IPS-15b (cell line): Measurements from ENCODE around the gene PIGL.
A peak's percentile ranks its signal among the peaks of the same experiment; 100 is the strongest.
"Not testable (repeated sequence)": the region's sequence is repeated elsewhere in the genome, so short reads cannot be mapped to it uniquely, and the experiment has no call there.

Experiments
- H3K27me3 ChIP-seq: one replicate; pipeline ENCODE4 v1.6.1; 2013; ENCODE audit warnings: low read length; ENCODE audit not compliant: control insufficient read depth, insufficient read depth
- H3K36me3 ChIP-seq: one replicate; pipeline ENCODE4 v1.6.1; 2013; ENCODE audit warnings: low read length; ENCODE audit not compliant: control insufficient read depth, insufficient read depth
- H3K4me1 ChIP-seq: one replicate; pipeline ENCODE4 v1.6.1; 2013; ENCODE audit warnings: mild to moderate bottlenecking, low read length; ENCODE audit not compliant: control insufficient read depth, insufficient read depth
- H3K4me3 ChIP-seq: one replicate; pipeline ENCODE4 v1.5.1; 2013; ENCODE audit warnings: low read depth, low read length
- H3K9ac ChIP-seq: one replicate; pipeline ENCODE4 v1.6.1; 2013; ENCODE audit warnings: low read depth, mild to moderate bottlenecking, low read length
- H3K9me3 ChIP-seq: one replicate; pipeline ENCODE4 v1.6.1; 2013; ENCODE audit warnings: mild to moderate bottlenecking, low read length; ENCODE audit not compliant: control insufficient read depth, insufficient read depth

Gene PIGL

GRCh38 chr17:16202554-16203500 is 14.2 kb upstream of the PIGL start:
- not testable (repeated sequence) for H3K27me3 ChIP-seq, H3K4me3 ChIP-seq, H3K36me3 ChIP-seq, H3K9me3 ChIP-seq, H3K9ac ChIP-seq, H3K4me1 ChIP-seq

DNA sequence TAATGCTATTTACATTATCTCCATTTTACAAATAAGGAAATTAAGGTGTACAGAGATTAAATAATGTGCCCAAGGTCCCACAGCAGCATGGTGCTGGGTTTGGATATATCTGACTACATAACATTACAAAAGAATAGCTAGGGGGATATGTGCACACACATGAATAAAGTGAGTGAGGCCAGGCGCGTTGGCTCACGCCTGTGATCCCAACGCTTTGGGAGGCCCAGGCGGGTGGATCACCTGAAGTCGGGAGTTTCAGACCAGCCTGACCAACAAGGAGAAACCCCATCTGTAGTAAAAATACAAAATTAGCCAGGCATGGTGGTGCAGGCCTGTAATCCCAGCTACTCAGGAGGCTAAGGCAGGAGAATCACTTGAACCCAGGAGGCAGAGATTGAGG is 12.2 kb upstream of the PIGL start:
- H3K4me1 ChIP-seq, H3K36me3 ChIP-seq, H3K27me3 ChIP-seq: not testable (repeated sequence)

GRCh38 chr17:16211590-16211989 is 5.4 kb upstream of the PIGL start:
- Histone ChIP-seq H3K36me3 (no peaks in the 10 kb centered on the region), H3K9ac (no peak overlapping the region), H3K9me3 (no peaks in the 10 kb centered on the region), H3K4me3 (no peak overlapping the region), H3K27me3 (no peaks in the 10 kb centered on the region), H3K4me1 (no peaks in the 10 kb centered on the region)

More for the DNA sequence above, 12.2 kb upstream of the PIGL start:
- H3K9me3 ChIP-seq, H3K9ac ChIP-seq, H3K4me3 ChIP-seq: not testable (repeated sequence)

DNA sequence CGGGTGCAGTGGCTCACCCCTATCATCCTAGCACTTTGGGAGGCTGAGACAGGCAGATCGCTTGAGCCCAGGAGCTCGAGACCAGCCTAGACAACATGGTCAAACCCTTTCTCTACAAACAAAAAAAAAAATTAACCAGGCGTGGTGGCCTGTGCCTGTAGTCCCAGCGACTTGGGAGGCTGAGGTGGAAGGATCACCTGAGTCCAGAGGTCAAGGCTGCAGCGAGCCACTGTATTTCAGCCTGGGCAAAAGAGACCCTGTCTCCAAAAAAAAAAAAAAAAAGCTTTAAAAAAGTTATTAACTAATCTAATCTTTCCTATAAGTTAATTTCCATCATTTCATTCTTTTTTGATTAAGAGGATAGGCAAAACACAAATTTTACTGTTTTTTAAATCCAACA is 4.2 kb upstream of the PIGL start:
- no peak overlapping the region for H3K4me3 ChIP-seq

DNA sequence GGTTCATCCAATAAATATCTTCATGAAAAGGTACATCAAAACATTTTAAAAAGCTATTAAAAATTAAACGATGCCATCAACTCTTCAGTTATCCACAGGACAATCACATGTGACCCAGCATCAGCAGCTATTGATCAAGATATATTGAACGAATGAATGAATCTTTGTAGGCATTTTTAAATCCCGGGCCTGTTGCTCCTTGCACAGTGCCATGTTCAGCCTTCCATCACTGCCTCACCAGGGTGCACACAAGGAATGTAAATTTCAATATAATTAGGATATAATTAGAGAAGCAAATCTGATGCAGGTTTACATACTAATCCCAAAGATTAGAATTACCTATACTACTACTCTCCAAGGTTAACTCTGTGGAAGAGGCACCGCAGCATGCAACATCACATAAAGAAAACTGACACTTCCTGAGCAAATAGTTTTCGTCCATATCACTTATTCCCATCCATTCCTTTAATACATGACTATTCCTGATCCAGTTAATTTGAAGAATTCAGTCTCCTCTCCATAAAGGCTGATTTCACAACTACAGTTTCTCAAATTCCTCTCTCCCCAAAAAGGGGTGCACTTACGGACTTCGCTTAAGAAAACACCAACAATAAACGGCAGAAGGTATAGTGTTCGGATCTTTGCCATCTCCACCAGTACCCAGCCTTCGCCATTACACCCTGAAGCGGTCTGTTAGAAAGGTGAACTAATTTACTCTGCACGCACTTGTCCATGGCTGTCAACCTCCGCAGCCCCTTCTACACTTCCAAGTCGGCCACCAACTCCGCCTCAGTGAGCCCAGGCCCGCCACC is 2.6 kb upstream of the PIGL start:
- Histone ChIP-seq H3K9me3 (no peaks in the 10 kb centered on the region), H3K36me3 (no peaks in the 10 kb centered on the region), H3K4me1 (no peaks in the 10 kb centered on the region), H3K4me3 (peak overlapping the region; percentile 59), H3K27me3 (no peaks in the 10 kb centered on the region), H3K9ac (peak overlapping the region; percentile 79)

More for the DNA sequence above, 4.2 kb upstream of the PIGL start:
- H3K9ac ChIP-seq, result no peak overlapping the region
- H3K36me3 ChIP-seq, result no peaks in the 10 kb centered on the region
- H3K4me1 ChIP-seq, result no peaks in the 10 kb centered on the region
- H3K9me3 ChIP-seq, result no peaks in the 10 kb centered on the region
- no peaks in the 10 kb centered on the region for H3K27me3 ChIP-seq

DNA sequence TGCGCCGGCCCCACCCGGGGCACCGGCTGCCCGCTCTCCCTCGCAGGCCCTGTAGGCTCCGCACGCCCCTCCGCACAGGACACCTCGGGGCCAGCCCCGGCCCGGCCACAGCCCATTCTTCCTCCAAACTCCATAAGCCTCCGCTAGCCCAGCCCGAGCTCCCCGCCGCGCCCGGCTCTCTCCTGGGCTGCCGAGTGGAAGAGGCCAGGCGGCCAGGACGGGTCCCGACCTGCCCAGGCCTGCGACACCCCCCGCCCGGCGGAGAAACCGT is 2.1 kb upstream of the PIGL start:
- no peaks in the 10 kb centered on the region for H3K27me3 ChIP-seq
- no peaks in the 10 kb centered on the region for H3K9me3 ChIP-seq
- H3K4me3 ChIP-seq, result peak overlapping the region; percentile 59
- no peaks in the 10 kb centered on the region for H3K36me3 ChIP-seq
- H3K4me1 ChIP-seq, result no peaks in the 10 kb centered on the region
- peak overlapping the region; percentile 79 for H3K9ac ChIP-seq

DNA sequence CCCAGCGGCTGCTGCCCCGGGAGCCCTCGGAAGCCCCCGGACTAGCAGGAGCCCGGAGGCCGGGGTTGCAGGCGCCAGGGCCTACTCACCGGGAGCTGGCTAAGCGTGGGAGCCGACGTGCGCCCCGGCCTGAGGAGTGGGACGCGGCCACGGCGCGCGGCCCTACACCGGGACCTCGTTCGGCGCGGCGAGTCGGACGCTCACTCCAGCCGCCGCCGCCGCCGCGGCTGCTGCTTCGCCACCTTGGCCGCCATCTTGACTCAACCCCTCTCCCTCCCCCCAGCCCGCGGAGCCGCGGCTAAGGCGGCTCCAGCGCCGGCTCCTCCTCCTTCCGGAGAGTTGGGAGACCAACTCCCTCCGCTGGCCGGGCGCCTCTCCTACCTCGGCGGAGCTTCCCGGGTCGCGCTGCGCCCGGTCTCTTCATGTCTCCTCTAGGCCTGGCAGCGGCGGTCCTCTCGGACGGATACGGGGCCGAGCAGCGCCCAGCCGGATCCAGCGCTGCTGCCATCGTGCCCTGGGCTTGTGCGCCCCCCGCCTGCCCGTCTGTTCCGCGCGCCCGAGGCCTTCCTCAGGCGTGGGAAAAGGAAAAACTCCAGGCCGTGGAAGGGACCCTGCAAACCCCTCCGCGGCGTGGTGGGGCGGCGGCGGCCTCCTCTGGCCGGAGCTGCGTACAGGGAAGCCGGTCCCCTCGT is 1.6 kb upstream of the PIGL start, which contains the start of gene NCOR1:
NCOR1 (minus strand) TSS at position 262 of the 692 bp plus-strand sequence. CDS start 20,965 bp downstream, outside the sequence.
- H3K36me3 ChIP-seq, result no peaks in the 10 kb centered on the region
- H3K9ac ChIP-seq, result peak within 1 kb of the TSS; percentile 91
- H3K4me3 ChIP-seq, result peak within 1 kb of the TSS; percentile 59
- H3K4me1 ChIP-seq, result no peaks in the 10 kb centered on the region
- no peaks in the 10 kb centered on the region for H3K9me3 ChIP-seq
- no peaks in the 10 kb centered on the region for H3K27me3 ChIP-seq

DNA sequence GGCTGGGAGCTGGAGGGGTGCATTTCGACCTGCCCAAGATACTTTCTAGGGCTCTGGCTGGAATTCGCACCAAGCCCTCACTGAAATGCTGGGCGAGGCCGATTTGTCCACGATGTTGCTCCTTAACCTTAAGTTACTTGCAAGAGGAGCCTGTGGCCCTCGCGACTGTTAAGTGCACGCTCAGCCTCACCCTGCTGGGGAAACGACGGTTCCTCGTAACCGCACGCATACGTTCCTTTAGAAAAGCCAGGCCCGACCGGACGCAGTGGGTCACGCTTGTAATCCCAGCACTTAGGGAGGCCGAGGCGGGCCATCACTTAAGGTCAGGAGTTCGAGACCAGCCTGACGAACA is 1.1 kb upstream of the PIGL start:
- H3K4me1 ChIP-seq, result no peaks in the 10 kb centered on the region
- no peaks in the 10 kb centered on the region for H3K36me3 ChIP-seq
- no peaks in the 10 kb centered on the region for H3K27me3 ChIP-seq
- H3K4me3 ChIP-seq, result peak overlapping the region; percentile 59
- H3K9me3 ChIP-seq, result no peaks in the 10 kb centered on the region
- peak overlapping the region; percentile 91 for H3K9ac ChIP-seq

DNA sequence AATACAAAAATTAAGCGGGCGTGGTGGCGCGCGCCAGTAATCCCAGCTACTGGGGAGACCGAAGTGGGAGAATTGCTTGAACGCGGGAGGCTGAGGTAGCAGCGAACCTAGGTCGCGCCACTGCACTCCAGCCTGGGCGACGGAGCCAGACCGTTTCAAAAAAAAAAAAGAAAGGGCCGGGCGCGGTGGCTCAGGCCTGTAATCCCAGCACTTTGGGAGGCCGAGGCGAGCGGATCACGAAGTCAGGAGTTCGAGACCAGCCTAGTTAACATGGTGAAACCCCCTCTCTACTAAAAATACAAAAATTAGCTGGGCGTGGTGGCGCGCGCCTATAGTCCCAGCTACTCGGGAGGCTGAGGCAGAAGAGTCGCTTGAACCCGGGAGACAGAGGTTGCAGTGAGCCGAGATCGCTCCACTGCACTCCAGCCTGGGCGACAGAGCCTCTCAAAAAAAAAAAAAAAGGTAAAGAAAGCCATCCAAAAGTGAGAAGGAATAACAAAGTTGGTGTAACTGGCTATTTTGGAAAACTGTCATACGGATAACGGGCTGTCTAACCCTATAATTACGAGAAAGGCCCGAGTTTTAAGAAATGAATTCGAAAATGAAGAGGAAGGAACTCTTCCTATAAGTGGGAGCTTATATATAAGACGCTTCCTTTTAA is 539 bp upstream of the PIGL start:
- not testable (repeated sequence) for H3K27me3 ChIP-seq, H3K4me1 ChIP-seq, H3K36me3 ChIP-seq, H3K9me3 ChIP-seq
- Histone ChIP-seq H3K9ac (peak overlapping the region; percentile 91), H3K4me3 (peak overlapping the region; percentile 87)

- Histone ChIP-seq H3K9ac (no peak overlapping the region), H3K36me3 (no peaks in the 10 kb centered on the region), H3K4me1 (no peaks in the 10 kb centered on the region), H3K27me3 (no peaks in the 10 kb centered on the region), H3K4me3 (no peak overlapping the region), H3K9me3 (no peaks in the 10 kb centered on the region)
Measured at GRCh38 chr17:16222406-16222805, 5.4 kb downstream of the PIGL start.

DNA sequence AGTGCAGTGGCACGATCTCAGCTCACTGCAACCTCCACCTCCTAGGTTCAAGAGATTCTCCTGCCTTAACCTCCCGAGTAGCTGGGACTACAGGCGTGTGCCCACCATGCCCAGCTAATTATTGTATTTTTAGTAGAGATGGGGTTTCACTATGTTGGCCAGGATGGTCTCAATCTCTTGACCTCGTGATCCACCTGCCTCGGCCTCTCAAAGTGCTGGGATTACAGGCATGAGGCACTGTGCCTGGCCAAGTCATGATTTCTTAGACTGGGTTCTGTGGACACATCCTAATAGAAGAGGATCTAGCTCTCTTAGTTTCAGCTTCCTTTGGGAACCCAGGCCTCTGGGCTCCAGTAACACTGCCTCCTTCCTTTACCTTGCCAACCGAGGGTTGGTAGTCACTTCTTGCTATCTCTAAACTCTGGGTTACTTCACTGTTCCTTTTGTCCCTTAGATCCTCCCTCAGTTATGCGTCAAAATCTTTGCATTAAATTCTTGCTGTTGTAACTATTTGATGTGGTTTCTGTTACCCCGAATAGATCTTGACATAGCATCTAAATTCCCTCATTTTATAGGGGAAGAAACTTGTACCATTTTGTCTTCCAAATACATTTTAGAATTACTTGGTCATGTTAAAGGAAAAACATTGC is 13.0 kb downstream of the PIGL start:
- H3K36me3 ChIP-seq, H3K4me3 ChIP-seq, H3K4me1 ChIP-seq, H3K9me3 ChIP-seq, H3K27me3 ChIP-seq, H3K9ac ChIP-seq: not testable (repeated sequence)
